Measurements from ENCODE around the gene TBC1D16. TPM values are rescaled to one million over a fixed set of nuclear protein-coding genes. Genes with fewer than 3 reads are reported as not detected.
A peak's percentile ranks its signal among the peaks of the same experiment; 100 is the strongest.

The TBC1D16 gene
- total and polyA plus RNA-seq, 2 experiments from 2014 or later, result 24.5 to 38.1 TPM

GRCh38 chr17:80036715-80037477 lies 1.2 kb upstream of the TBC1D16 start:
- 2% methylated on average over 45 of the region's 52 CpGs for WGBS (ENCODE audit: low lambda C conversion rate, missing lambda C conversion rate)
- Histone ChIP-seq H2AFZ (peak overlapping the region; percentile 99), H3K27me3 (no peaks in the 10 kb centered on the region), H3K4me1 (ENCODE audit: insufficient read depth) (no peaks in the 10 kb centered on the region), H3K9me3 (ENCODE audit: low read depth) (no peaks in the 10 kb centered on the region), H3K9me2 (replicated peaks; ENCODE audit: insufficient read depth) (no peaks in the 10 kb centered on the region), H3K4me3 (peak overlapping the region; percentile 90), H3K79me2 (peaks cover 27% of the 10 kb centered on the region), H4K20me1 (ENCODE audit: insufficient read depth, poor library complexity, severe bottlenecking) (peaks cover 19% of the 10 kb centered on the region), H3K36me3 (replicated peaks; ENCODE audit: insufficient read depth, low read depth) (no peaks in the 10 kb centered on the region), H3K27ac (peak overlapping the region; percentile 100), H3K4me2 (peak overlapping the region; percentile 100)
- peak; percentile 71 for DNase-seq (ENCODE audit: low spot score)
- TF ChIP-seq EZH2phosphoT487 (IDR thresholded peaks at IDR 0.05; ENCODE audit: low read depth, severe bottlenecking, unreplicated experiment) (no peak), EZH2 (IDR thresholded peaks at IDR 0.05; ENCODE audit: borderline replicate concordance) (no peak), CTCF (IDR thresholded peaks at IDR 0.05; ENCODE audit: poor library complexity) (no peak)

- under 1% methylated on average over 81 of the region's 89 CpGs for WGBS (ENCODE audit: low lambda C conversion rate, missing lambda C conversion rate)
- no peaks in the 10 kb centered on the region for H3K36me3 ChIP-seq (replicated peaks; ENCODE audit: insufficient read depth, low read depth)
- H4K20me1 ChIP-seq (ENCODE audit: insufficient read depth, poor library complexity, severe bottlenecking), result peaks cover 27% of the 10 kb centered on the region
- H3K27ac ChIP-seq, result peak within 1 kb of the TSS; percentile 100
- H3K79me2 ChIP-seq, result peaks cover 35% of the 10 kb centered on the region
- H3K4me3 ChIP-seq, result peak within 1 kb of the TSS; percentile 90
- peak within 1 kb of the TSS; percentile 100 for H3K4me2 ChIP-seq
- no peaks in the 10 kb centered on the region for H3K9me3 ChIP-seq (ENCODE audit: low read depth)
- peaks cover 3% of the 10 kb centered on the region for H3K4me1 ChIP-seq (ENCODE audit: insufficient read depth)
- H2AFZ ChIP-seq, result peak within 1 kb of the TSS; percentile 99
- no peaks in the 10 kb centered on the region for H3K27me3 ChIP-seq
- no peaks in the 10 kb centered on the region for H3K9me2 ChIP-seq (replicated peaks; ENCODE audit: insufficient read depth)
- peak; percentile 94 for DNase-seq (ENCODE audit: low spot score)
- TF ChIP-seq CTCF (IDR thresholded peaks at IDR 0.05; ENCODE audit: poor library complexity) (peak; percentile 28), EZH2phosphoT487 (IDR thresholded peaks at IDR 0.05; ENCODE audit: low read depth, severe bottlenecking, unreplicated experiment) (no peak), EZH2 (IDR thresholded peaks at IDR 0.05; ENCODE audit: borderline replicate concordance) (no peak)
These were observed 454 bp upstream of the TBC1D16 start, which contains the start of gene CCDC40 for GRCh38 chr17:80035937-80036714. Gene CCDC40 (plus strand): TSS chr17:80036642. CDS start chr17:80036663, 21 bp downstream.

GRCh38 chr17:80034791-80035686 lies 633 bp downstream of the TBC1D16 start:
- Histone ChIP-seq H3K27ac (peak overlapping the region; percentile 87), H3K27me3 (no peaks in the 10 kb centered on the region), H2AFZ (no peak overlapping the region), H3K4me1 (ENCODE audit: insufficient read depth) (peaks cover 13% of the 10 kb centered on the region), H3K79me2 (peaks cover 45% of the 10 kb centered on the region), H4K20me1 (ENCODE audit: insufficient read depth, poor library complexity, severe bottlenecking) (peaks cover 33% of the 10 kb centered on the region), H3K4me2 (peak overlapping the region; percentile 76), H3K9me3 (ENCODE audit: low read depth) (no peaks in the 10 kb centered on the region), H3K36me3 (replicated peaks; ENCODE audit: insufficient read depth, low read depth) (no peaks in the 10 kb centered on the region), H3K9me2 (replicated peaks; ENCODE audit: insufficient read depth) (no peaks in the 10 kb centered on the region), H3K4me3 (peak overlapping the region; percentile 41)
- no peak for TF ChIP-seq CTCF (IDR thresholded peaks at IDR 0.05; ENCODE audit: poor library complexity)
- TF ChIP-seq EZH2 (IDR thresholded peaks at IDR 0.05; ENCODE audit: borderline replicate concordance), result no peak
- TF ChIP-seq EZH2phosphoT487 (IDR thresholded peaks at IDR 0.05; ENCODE audit: low read depth, severe bottlenecking, unreplicated experiment), result no peak
- DNase-seq (ENCODE audit: low spot score), result peak; percentile 47
- 2% methylated on average over 36 of the region's 55 CpGs for WGBS (ENCODE audit: low lambda C conversion rate, missing lambda C conversion rate)

Measured in hepatocyte (in vitro differentiated cells).